ENCODE data around the gene GPR37. TPM values are rescaled to one million over a fixed set of nuclear protein-coding genes. Genes with fewer than 3 reads are reported as not detected.

Gene GPR37
- total and polyA plus RNA-seq, 10 of the 15 experiments (the other 5 are each of a cell fraction or from before 2014, with no cell fraction given), result 0.02 TPM; not detected in 9

DNA sequence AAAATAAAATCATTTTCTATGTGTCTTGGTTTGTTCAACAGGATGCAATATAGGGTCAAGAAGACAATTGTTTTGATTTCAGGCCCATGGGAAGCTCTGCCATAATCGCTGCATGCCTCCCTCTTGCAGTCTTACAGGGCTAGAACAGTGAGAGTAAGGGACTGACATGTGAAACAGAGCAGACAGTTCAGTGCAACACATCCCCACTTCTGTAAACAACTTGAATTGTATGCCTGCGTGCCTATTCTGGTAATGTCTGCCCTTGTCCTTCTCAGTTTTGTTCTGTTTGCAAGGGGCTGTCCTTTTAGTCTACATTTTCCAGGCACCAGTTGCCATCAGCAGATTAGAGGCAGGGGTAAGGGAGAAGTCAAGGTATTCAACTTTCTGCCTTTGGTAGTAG is 34.8 kb upstream of the GPR37 start (continued):
- TF ChIP-seq ZBTB4 (CRISPR knock-in tag; IDR thresholded peaks at IDR 0.05) (no peak), CHD1 (IDR thresholded peaks at IDR 0.05; ENCODE audit: low read depth, low read length) (no peak), NR2F1 (conservative IDR thresholded peaks at IDR 0.05) (no peak), LARP7 (IDR thresholded peaks at IDR 0.05) (no peak), EED (IDR thresholded peaks at IDR 0.05; ENCODE audit: low read depth) (no peak)

DNA sequence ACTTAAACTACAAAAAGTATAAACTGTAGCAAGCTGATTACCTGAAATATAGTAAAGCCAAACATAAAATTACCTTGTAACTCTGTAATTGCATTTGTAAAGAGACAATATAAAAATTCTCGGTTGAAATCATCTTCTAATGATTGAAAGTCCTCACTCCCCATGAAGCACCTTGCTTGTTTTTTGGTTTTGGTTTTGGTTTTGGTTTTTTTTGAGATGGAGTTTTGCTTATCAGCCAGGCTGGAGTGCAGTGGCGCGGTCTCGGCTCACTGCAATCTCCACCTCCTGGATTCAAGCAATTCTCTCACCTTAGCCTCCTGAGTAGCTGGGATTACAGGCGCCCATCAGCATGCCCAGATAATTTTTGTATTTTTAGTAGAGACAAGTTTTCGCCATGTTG is 33.9 kb upstream of the GPR37 start:
- in situ Hi-C loops (cut with MboI) (no loop called here), intact Hi-C loops (cut with micrococcal nuclease; ENCODE audit: unreplicated experiment) (no loop called here)
- Histone ChIP-seq H3K4me3 (no peak overlapping the region), H3K9ac (ENCODE audit: control insufficient read depth, insufficient read depth, low read length) (no peak overlapping the region), H3K4me1 (ENCODE audit: control insufficient read depth, insufficient read depth, low read length) (no peaks in the 10 kb centered on the region), H3K27me3 (replicated peaks in 1 of 2; ENCODE audit: control insufficient read depth in 2 of 2, insufficient read depth in 2 of 2, low read length in 1 of 2) (no peaks in the 10 kb centered on the region), H3K9me3 (replicated peaks; ENCODE audit: control insufficient read depth, insufficient read depth, low read length) (no peaks in the 10 kb centered on the region), H4K20me1 (ENCODE audit: control insufficient read depth, insufficient read depth) (no peaks in the 10 kb centered on the region), H3K79me2 (ENCODE audit: control insufficient read depth, insufficient read depth, low read length) (no peaks in the 10 kb centered on the region), H3K36me3 (ENCODE audit: control insufficient read depth in 2 of 2, insufficient read depth in 2 of 2, low read length in 1 of 2) (no peaks in the 10 kb centered on the region), H3K27ac (ENCODE audit: control insufficient read depth, insufficient read depth) (no peak overlapping the region), H2AFZ (ENCODE audit: control insufficient read depth, low read depth, low read length) (no peak overlapping the region), H3K4me2 (ENCODE audit: control insufficient read depth, insufficient read depth) (no peak overlapping the region)
- FAIRE-seq (no peak), DNase-seq (ENCODE audit: low read depth, low spot score) (no peak), ATAC-seq (no peak)
- BruUV-seq (replicated peaks), result no TSS peak
- WGBS (ENCODE audit: insufficient coverage, insufficient replicate concordance, low lambda C conversion rate, missing lambda C conversion rate), result 86% methylated on average over 6 of the region's 6 CpGs
- ChIA-PET CTCF (interaction anchor here (1.2 kb wide), 1 partner anchor 56 kb away, joined by 3 read pairs; no protein-coding TSS in a partner anchor), RAD21 (ENCODE audit: unreplicated experiment) (no interaction called here), POLR2A (no interaction called here), SMC1A (ENCODE audit: uncharacterized antibody, unreplicated experiment) (no interaction called here)
- no peak for TF ChIP-seq RAD51 (IDR thresholded peaks at IDR 0.05)
- TF ChIP-seq, protein P1, sequence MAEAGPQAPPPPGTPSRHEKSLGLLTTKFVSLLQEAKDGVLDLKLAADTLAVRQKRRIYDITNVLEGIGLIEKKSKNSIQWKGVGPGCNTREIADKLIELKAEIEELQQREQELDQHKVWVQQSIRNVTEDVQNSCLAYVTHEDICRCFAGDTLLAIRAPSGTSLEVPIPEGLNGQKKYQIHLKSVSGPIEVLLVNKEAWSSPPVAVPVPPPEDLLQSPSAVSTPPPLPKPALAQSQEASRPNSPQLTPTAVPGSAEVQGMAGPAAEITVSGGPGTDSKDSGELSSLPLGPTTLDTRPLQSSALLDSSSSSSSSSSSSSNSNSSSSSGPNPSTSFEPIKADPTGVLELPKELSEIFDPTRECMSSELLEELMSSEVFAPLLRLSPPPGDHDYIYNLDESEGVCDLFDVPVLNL (IDR thresholded peaks at IDR 0.05; ENCODE audit: low read depth, low read length), result no peak
- TF ChIP-seq STAT1 (conservative IDR thresholded peaks at IDR 0.05), result no peak
- TF ChIP-seq BMI1 (IDR thresholded peaks at IDR 0.05; ENCODE audit: borderline replicate concordance), result no peak
- TF ChIP-seq JUND (IDR thresholded peaks at IDR 0.05; ENCODE audit: low read depth, low read length), result no peak
- no peak for TF ChIP-seq RUNX3 (IDR thresholded peaks at IDR 0.05; ENCODE audit: low read length)

Measured in GM12878 (cell line).